ENCODE data around the gene NOC2L.
A peak's percentile ranks its signal among the peaks of the same experiment; 100 is the strongest.
"Not testable (repeated sequence)": the region's sequence is repeated elsewhere in the genome, so short reads cannot be mapped to it uniquely, and the experiment has no call there.

The NOC2L gene

DNA sequence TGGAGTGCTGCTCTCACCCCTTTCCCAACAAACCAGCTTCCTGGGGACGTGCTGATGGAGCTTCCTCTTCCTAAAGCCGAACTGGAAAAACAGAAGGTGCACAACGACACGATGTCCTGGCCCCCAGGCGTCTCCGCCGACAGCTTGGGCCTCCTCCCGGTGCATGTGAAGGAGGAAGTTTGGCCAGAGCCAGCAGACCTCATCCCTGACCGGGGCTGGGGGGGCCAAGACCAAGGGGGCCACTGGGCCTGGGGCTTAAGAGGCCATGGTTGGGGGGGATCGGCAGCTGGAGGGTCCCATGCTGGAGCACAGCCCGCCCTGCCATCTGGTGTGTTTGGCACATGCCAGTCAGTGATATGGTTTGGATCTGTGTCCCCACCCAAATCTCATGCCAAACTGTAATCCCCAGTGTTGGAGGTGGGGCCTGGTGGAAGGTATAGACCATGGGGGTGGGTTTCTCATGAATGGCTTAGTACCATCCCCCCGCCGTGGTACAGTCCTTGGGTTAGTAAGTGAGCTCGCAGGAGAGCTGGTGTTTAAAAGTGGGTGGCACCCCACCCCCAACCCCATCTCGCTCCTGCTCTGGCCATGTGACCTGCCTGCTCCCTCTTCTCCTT lies 34.4 kb upstream of the NOC2L start:
- DNase-seq: no peak

DNA sequence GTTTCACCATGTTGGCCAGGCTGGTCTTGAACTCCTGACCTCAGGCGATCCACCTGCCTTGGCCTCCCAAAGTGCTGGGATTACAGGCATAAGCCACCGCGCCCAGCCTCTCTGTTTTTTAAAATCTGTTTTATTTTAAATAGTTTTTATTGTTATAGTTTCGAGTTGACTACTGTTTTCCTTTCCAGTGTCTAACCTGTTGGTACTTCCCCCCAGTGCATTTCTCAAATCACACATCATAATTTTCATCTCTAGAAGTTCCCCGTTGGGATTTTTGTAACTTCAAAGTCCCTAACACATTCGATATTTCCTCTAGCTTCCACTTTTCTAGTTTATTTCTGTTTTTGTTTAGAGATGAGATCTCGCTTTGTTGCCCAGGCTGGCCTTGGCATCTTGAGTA lies 33.3 kb upstream of the NOC2L start:
- DNase-seq: no peak

DNA sequence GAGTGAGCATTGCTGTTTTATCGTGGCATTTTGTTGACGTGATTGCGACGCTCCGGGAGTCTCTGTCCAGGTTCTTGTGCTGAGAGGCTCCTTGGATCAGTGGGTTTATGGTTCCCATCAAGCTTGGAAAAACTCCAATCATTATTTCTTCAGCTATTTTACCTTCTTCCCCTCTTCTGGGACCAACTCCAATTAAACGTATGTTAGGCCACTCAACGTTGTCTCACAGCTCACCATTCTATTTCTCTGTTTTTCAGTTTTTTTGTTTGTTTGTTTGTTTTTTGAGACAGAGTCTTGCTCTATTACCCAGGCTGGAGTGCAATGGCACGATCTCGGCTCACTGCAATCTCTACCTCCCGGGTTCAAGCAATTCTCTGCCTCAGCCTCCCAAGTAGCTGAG lies 32.8 kb upstream of the NOC2L start:
- no peak for DNase-seq

DNA sequence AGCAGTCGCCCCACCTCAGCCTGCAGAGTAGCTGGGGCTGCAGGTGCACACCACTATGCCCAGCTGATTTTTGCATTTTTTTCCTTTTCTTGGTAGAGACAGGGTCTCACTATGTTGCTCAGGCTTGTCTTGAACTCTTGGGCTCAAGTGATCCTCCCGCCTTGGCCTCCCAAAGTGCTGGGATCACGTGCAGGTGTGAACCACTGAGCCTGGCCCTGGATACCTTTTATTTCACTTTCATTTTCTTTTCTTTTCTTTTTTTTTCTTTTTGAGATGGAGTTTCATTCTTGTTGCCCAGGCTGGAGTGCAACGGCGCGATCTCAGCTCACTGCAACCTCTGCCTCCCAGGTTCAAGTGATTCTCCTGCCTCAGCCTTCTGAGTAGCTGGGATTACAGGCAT lies 32.2 kb upstream of the NOC2L start:
- not testable (repeated sequence) for DNase-seq

DNA sequence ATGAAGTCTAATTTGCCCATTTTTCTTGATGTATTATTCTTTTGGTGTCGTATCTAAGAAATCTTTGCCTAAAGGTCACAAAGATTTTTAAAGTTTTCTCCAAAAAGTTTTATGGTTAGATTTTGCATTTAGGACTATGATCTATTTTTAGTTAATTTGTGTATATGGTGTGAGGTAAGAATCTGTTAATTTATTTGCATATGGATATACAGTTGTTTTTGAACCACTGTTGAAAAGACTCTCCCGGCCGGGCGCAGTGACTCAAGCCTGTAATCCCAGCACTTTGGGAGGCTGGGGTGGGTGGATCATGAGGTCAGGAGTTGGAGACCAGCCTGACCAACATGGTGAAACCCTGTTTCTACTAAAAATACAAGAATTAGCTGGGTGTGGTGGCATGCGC lies 29.0 kb upstream of the NOC2L start:
- DNase-seq: not testable (repeated sequence)

DNA sequence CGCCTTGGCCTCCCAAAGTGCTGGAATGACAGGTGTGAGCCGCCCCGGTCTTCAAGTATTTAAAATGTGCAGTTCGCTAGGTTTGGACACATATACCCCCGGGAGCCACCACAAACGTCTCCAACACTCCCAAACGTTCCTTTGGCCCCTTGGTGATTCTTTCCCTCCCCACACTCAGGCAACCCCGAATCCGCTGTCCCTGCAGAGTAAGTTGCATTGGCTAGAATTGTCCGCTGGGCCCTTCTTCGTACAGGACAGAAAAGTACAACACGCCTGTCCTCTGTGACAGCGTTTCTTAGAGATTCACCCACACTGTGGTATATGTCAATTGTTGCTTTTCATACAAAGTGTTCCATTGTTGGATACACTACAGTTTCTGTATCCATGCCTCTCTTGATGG lies 26.1 kb upstream of the NOC2L start:
- DNase-seq: no peak

DNA sequence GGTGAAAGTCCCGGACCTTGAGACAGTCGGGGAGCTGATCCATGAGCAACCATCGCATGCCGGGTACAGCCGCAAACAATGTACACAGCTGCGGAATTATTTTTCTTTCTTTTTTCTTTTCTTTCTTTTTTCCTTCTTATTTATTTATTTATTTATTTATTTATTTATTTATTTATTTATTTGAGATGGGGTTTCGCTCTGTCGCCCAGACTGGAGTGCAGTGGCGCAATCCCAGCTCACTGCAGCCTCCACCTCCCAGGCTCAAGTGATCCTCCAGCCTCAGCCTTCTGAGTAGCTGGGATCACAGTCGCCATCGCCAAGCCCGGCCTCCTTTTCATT lies 25.4 kb upstream of the NOC2L start:
- DNase-seq: no peak

DNA sequence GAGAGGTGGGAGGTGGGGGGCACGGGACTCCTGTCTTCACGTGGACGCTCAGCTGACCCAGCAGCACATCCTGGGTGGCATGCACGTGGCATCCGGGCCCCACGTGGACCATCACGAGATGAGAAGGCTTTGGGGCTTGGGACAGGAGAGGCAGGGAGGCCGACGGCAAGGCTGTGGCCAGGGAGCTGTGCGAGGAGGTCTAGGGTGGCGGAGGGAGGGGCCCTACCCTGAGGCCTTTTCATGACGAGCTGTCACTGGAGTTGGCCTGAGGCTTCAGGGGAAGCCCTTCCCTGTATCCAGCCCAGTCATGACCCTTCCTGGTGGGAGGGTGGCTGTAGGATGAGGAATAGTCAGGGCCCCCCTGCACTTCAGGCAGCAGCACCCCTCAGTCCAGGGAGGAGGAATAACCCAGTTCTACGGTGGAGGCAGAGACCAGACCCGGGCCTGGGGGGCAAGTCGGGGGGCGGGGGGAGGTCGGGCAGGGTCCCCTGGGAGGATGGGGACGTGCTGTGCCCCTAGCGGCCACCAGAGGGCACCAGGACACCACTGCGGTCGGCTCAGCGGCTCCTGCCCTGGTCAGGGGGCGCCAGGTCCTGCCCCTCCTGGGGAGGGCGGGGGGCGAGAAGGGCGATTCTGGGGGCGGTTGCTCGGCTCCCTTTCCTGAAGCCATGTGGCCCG lies 24.9 kb upstream of the NOC2L start:
- DNase-seq: peak; percentile 17

DNA sequence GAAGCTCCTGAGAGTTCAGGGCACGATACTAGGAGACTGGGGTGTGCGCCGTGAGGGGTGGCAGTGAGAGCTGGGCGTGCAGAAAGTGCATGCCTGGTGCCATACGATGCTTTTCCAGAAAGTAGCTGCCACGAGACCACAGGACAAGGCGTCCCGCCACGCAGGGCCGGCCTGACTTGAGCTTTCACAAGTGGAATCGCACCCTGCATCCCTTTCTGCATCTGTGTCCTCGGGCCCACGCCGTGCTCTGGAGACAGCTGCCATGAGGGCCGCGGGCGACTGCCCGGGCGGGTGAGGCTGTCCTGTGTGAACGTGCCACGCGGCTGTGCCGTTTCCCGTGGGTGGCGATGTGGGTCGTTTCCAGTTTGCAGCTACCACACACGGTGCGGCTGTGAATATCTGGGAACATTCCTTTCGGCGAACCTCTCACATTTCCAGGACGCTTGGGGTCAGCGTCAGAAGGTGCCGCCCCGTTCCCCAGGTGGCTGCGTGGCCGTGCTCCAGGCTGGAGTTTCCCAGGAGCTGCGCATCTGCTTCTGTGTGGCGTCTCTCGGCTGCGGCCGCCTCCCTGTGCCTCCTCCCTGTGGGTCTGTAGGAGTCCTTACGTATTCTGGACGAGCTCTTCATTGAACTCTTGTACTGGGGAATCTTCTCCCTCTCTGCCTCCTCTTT lies 23.8 kb upstream of the NOC2L start:
- DNase-seq: no peak

DNA sequence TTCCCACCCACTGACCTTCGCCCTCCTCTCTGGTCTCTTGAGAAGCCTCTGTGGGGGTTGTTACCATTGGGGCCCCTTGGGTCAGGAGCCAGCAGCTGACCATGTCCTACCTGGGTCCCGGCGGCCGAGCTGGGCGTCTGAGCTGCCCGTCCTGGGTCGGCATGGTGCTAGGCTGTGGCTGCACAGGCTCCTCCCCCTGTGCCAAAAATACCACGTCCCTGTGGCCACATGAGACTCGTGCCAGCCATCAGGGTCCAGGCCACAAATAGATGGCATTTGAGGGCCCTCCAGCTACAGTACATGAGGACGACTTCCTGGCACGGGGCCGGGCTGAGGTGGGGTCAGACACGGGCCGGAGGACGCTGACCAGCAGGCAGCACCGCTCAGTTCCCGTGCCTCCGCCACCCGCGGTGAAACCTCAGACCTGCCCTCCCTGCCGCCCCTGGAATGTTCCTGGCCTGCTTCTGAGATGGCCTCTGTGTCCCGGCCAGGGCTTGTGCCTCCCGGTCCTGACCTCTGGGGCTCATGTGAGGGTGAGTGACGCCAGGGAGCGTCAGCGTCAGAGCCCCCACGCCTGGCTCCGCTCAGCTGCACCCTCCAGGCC lies 23.0 kb upstream of the NOC2L start, which contains the start of gene PERM1:
Gene PERM1 (minus strand): TSS at position 139 of the 604 bp plus-strand sequence. CDS start 1,064 bp downstream, outside the sequence.
- DNase-seq: no peak

DNA sequence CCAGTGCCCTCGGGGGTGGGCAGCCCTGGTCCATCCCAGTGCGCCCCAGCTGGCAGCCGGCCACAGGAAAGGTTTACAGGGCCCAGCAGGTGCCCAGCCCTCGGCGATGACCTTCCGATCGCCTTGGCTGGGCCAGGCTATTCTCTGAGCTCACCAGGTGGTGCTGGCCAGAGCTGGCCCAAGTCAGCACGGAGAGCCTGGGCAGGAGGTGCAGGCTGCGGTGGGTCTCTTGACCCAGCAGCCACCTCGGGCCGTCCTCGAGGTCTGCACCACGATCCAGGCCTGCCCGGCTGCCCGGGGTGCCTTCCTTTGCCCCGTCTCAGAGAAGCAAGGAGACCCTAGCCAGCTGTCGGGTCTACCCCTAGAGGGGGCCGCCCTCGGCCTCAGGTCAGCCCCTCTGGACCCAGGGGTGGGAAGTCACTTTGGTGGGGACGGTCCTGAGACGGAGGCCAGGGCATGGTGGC lies 22.5 kb upstream of the NOC2L start:
- no peak for DNase-seq

DNA sequence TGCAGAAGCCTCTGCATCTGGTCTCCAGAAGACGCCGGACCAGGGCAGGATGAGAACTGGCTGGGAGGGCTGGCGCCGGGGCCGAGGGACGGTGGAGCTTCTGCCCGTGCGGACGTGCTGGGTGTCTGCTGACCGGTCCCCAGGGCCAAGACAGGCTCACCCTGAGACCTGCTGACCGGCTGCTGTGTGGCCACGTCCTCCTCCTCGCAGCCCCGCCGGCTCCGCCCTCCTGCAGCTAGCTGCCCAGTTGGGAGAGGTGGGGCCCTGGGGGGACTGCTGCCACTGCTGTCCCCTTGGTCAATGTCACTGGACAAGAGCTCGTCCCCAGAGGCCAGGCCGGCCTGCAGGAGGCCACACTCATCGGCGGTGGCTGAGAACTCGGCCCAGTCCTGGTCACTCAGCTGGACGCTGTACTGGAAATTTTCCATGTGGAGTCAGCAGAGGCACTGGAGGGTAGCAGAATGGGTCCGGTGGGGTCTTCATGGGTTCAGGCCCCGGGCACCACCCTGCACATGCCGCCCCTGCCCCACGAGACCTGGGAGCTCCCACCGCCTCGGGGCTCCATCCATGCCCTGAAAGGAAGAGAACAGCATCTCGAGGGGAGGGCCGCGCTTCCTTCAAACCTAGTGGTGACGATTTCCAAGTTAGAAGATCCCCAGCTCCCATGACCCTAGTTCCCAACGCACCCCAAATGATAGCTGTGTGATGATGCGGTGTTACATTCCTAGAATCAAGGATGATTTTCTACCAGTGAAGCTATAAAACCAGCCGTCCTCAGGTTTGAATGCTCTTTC lies 21.7 kb upstream of the NOC2L start:
- no peak for DNase-seq

DNA sequence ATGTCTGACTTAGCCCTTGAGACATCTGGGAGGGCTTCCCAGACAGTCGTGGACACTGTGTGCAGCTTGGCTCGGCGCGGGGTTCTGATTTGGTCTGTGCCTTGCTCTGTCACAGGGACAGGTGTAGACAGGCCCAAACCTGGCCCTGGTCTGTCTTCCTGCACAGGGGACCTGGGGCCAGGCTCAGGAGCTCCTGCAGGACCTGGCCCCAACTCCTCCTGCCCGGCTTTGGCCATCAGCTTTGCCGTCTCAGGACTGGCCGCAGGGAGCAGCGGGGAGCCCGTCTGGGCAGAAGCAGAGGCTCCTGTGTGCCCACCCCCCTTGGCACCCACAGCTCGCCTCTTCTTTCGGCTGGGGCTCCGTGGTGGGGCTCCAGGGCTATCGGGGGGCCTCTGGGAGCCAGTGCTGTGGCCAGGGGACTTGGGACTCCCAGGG lies 21.1 kb upstream of the NOC2L start:
- no peak for DNase-seq

DNA sequence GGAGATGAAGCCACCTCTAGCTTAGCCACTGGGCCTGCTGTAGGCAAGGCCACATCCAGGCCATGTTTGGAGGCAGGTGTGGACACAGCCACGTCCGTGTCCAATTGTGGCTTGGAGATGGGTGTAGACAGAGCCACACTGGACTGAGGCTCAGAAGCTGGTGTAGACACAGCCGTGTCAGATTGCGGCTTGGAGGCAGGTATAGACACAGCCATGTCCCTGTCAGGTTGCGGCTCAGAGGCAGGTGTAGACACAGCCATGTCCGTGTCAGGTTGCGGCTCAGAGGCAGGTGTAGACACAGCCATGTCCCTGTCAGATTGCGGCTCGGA lies 20.7 kb upstream of the NOC2L start:
- DNase-seq: no peak

DNA sequence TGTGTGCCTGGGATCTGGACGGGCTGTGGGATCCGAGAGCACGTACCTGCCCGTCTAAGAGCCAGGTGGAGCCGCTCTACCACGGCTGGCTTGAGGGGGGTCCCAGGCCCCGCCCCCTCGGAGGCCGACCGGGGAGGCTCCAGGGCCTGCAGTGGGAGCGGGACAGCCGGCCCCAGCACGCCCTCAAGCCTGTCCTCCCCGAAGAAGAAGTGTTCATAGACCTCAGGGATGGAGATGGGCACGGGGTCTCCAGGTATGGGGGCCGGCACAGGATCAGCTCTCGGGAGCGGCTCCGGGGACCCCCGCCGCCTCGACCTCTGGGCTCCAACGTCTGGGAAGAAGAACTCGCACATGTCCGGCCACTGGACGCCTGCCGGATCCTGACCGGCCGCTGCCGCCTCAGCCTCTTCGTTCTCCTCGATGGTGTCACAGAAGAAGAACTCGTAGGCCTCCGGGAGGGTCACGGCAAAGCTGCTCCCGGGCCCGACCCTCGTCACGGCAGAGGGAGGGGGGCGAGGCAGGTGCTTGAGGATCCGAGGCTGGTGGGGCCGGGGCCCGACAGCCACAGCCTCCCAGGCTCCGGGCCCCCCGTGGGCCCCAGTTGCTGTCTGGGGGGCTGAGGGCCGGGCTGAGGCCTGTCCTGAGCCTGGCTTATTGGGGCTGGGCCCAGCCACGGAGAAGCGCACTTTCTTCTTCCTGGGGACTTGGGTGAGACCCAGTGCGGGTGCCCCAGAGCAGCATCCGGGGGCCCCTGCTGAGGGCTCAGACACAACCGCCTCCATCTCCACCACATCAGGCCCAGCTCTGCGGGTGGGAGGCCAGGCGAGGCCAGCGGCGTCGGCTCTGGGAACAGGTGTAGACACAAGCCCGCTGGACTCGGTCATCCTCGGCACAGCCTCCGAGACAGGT lies 20.0 kb upstream of the NOC2L start:
- no peak for DNase-seq

DNA sequence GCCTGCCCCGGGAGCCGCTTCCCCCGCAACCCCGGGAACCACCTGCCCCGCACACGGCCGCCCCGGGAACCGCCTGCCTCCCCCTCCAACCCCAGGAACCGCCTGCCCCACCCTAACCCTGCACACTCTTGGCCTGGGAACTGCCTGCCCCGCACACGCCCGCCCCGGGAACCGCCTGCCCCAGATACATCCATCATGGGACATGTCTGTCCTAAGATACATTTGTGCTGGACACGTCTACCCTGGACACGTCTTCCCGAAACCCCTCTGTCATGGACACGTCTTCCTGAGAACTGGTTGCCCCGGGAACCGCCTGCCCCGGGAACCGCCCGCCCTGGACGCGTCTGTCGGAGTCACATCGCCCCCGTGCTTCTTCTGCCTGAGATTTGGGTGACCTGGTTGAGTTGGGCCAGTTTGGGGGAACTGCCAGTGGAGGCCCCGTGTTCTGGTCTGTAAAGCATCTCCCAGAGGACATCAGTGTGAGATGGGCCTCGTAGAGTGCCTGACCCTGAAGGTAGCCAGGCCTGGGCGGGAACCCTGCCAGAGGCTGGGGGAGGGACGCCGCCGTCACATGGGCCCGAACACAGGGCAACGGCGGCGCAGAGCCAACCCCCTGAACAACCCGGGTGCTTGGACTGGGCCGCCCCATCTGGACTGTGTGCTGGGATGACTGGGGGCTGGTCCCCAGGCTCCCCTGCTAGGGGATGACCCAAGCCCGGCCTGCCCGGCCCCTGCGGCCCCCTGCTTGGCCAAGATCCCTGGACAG lies 19.2 kb upstream of the NOC2L start:
- DNase-seq: no peak

DNA sequence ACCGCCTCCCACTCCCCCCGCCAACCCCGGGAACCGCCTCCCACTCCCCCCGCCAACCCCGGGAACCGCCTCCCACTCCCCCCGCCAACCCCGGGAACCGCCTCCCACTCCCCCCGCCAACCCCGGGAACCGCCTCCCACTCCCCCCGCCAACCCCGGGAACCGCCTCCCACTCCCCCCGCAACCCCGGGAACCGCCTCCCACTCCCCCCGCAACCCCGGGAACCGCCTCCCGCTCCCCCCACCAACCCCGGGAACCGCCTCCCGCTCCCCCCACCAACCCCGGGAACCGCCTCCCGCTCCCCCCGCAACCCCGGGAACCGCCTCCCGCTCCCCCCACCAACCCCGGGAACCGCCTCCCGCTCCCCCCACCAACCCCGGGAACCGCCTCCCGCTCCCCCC lies 17.7 kb upstream of the NOC2L start:
- DNase-seq: not testable (repeated sequence)

DNA sequence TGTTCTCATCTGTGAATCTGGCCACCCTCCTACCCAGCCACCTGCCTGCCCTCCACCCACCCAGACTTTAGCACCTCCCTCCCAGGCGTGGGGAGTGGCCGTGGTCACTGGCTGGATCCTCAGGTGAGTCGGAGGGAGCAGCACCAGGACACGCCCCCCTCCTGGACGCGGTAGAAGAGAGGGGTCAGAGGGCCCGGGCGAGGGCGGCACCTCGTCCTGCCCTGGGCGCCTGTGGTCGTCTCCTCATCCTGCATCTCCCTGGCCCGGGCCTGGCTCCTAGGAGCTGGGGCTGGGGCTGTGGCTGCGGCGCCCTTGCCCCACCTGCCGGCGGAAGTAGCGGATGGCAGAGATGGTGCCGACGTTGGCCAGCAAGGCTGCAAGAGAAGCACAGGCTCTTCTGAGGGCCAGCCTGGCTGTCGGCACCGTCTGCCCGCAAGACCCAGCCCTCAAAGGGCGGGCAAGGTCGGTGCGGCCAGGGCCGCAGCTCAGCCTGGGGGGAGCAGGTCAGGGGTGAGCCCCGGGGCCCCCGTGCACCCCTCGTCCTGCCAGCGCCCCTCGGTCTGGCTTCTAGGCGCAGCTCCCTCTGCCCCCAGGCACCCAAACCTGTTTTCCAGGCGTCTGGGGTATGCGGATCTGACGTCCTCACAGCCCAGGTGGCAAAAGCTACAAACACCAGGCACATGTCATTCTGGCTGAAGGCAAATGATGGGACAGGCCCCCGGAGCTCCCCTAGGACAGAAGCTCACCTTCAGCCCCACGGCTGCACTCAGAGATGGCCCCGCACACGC lies 17.0 kb upstream of the NOC2L start:
- peak; percentile 42 for DNase-seq

DNA sequence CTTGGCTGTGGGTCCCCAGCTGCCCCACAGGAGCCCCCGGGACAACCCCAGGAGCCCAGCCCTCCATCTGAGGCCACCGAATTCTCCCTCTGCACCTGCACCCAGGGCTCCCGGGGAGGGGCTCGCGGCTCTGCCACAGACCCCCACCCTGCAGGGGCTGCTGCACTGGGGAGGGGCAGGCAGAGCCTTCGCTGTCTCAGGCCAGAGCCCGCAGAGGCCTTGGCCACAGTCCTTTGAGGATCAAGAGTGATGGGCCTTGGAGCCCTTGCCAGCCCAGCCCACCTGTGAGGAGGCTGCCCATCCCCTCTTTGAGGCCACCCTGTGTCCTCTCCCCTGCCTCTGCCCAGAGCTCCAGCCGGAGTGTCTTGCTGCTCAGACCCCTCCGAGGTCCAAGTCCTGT lies 16.3 kb upstream of the NOC2L start:
- no peak for DNase-seq

DNA sequence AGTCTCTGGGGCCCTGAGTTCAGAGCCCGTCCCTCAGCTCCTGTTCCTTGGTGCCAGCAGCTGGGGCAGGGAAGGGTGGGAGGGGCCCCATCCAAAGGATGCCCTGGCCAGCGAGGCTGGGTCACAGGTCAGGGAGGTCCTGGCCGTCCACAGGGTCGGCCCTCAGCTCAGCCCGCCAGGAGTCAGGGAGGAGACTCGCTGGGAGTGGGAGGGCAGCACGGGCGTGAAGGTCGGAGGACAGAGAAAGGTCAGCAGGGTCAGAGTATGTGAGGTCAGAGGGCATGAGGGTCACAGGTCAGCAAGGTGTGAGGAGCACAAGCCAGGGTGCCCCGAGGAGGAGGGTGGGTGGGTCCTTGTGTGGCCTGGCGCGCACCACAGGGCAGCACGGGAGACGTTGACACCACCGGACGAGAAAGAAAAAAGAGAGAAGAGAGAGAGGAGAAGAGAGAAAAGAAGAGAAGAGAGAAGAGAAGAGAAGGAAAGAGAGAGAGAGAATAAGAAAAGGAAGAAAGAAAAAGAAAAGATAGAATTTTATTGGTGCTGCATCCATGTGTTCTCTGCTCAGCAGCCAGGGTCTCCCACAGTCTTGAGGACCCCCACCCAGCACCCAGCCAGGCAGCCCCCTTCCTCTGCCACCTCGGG lies 15.8 kb upstream of the NOC2L start:
- no peak for DNase-seq
